ENCODE results near the gene GREM2. TPM values are rescaled to one million over a fixed set of nuclear protein-coding genes. Genes with fewer than 3 reads are reported as not detected.

Gene GREM2
- polyA plus RNA-seq, 1 donor from 2014 or later: 0.85 TPM

GRCh38 chr1:240644732-240645131, 32.8 kb upstream of the GREM2 start:
- Histone ChIP-seq H3K9me3 (ENCODE audit: low read length) (no peaks in the 10 kb centered on the region), H3K9me2 (ENCODE audit: insufficient read depth, low read length) (no peaks in the 10 kb centered on the region), H3K79me2 (replicated peaks; ENCODE audit: insufficient read depth, low read length) (no peaks in the 10 kb centered on the region), H3K36me3 (ENCODE audit: insufficient read depth, low read length) (no peaks in the 10 kb centered on the region), H3K4me2 (ENCODE audit: low read length) (no peak overlapping the region), H3K9ac (ENCODE audit: low read length) (no peak overlapping the region), H2AFZ (ENCODE audit: low read depth, low read length) (no peak overlapping the region), H4K20me1 (ENCODE audit: insufficient read depth) (no peaks in the 10 kb centered on the region), H3K4me3 (ENCODE audit: low read length) (no peak overlapping the region), H3K27ac (ENCODE audit: low read length) (no peak overlapping the region), H3F3A (ENCODE audit: insufficient read depth, low read length, poor library complexity, severe bottlenecking) (no peaks in the 10 kb centered on the region), H3K27me3 (ENCODE audit: insufficient read depth, low read depth, low read length) (no peaks in the 10 kb centered on the region)
- no peak for TF ChIP-seq CTCF (IDR thresholded peaks at IDR 0.05; ENCODE audit: poor library complexity, severe bottlenecking)
- TF ChIP-seq REST (IDR thresholded peaks at IDR 0.05; ENCODE audit: borderline replicate concordance): no peak
- no peak for TF ChIP-seq TAF1 (IDR thresholded peaks at IDR 0.05; ENCODE audit: low read depth)
- no peak for TF ChIP-seq EZH2 (IDR thresholded peaks at IDR 0.05; ENCODE audit: borderline replicate concordance, insufficient read depth, low read length, poor library complexity, severe bottlenecking)
- TF ChIP-seq MXI1 (conservative IDR thresholded peaks at IDR 0.05; ENCODE audit: poor library complexity, severe bottlenecking): no peak
- TF ChIP-seq RAD21 (conservative IDR thresholded peaks at IDR 0.05): no peak
- no peak for TF ChIP-seq EP300 (conservative IDR thresholded peaks at IDR 0.05; ENCODE audit: poor library complexity, severe bottlenecking)
- TF ChIP-seq POLR2AphosphoS5 (IDR thresholded peaks at IDR 0.05): no peak
- TF ChIP-seq SMC3 (conservative IDR thresholded peaks at IDR 0.05; ENCODE audit: poor library complexity): no peak

GRCh38 chr1:240635466-240636256, 23.7 kb upstream of the GREM2 start:
- Histone ChIP-seq H3K27me3 (ENCODE audit: insufficient read depth, low read depth, low read length) (no peaks in the 10 kb centered on the region), H3F3A (ENCODE audit: insufficient read depth, low read length, poor library complexity, severe bottlenecking) (no peaks in the 10 kb centered on the region), H3K9ac (ENCODE audit: low read length) (no peak overlapping the region), H3K36me3 (ENCODE audit: insufficient read depth, low read length) (no peaks in the 10 kb centered on the region), H4K20me1 (ENCODE audit: insufficient read depth) (no peaks in the 10 kb centered on the region), H2AFZ (ENCODE audit: low read depth, low read length) (no peak overlapping the region), H3K27ac (ENCODE audit: low read length) (no peak overlapping the region), H3K79me2 (replicated peaks; ENCODE audit: insufficient read depth, low read length) (no peaks in the 10 kb centered on the region), H3K4me2 (ENCODE audit: low read length) (no peak overlapping the region), H3K9me3 (ENCODE audit: low read length) (no peaks in the 10 kb centered on the region), H3K9me2 (ENCODE audit: insufficient read depth, low read length) (no peaks in the 10 kb centered on the region), H3K4me3 (ENCODE audit: low read length) (no peak overlapping the region)
- TF ChIP-seq REST (IDR thresholded peaks at IDR 0.05; ENCODE audit: borderline replicate concordance) (no peak), EP300 (conservative IDR thresholded peaks at IDR 0.05; ENCODE audit: poor library complexity, severe bottlenecking) (no peak), TAF1 (IDR thresholded peaks at IDR 0.05; ENCODE audit: low read depth) (no peak), CTCF (IDR thresholded peaks at IDR 0.05; ENCODE audit: poor library complexity, severe bottlenecking) (no peak), MXI1 (conservative IDR thresholded peaks at IDR 0.05; ENCODE audit: poor library complexity, severe bottlenecking) (no peak)
